H9 (cell line): ENCODE results near the gene SPTBN4. TPM values are rescaled to one million over a fixed set of nuclear protein-coding genes. Genes with fewer than 3 reads are reported as not detected.
"Not testable (repeated sequence)": the region's sequence is repeated elsewhere in the genome, so short reads cannot be mapped to it uniquely, and the experiment has no call there.

Experiments used
- DNase-seq: peaks from one replicate; pipeline ENCODE4 v3.0.0-alpha.2; 2017
- H2AFZ ChIP-seq: one replicate; pipeline ENCODE4 v1.6.1; 2013; ENCODE audit warnings: mild to moderate bottlenecking, low read length, control low read depth, moderate library complexity
- H2AK5ac ChIP-seq: 2 replicates; pipeline ENCODE4 v1.6.1; 2013; ENCODE audit warnings: low read length, control low read depth, mixed read lengths; ENCODE audit not compliant: insufficient read length
- H2BK120ac ChIP-seq: one replicate; pipeline ENCODE4 v1.6.1; 2013; ENCODE audit warnings: low read depth, mild to moderate bottlenecking, low read length, control low read depth, inconsistent platforms; ENCODE audit not compliant: poor library complexity, severe bottlenecking
- H2BK12ac ChIP-seq: 2 replicates; pipeline ENCODE4 v1.6.1; 2013; ENCODE audit warnings: low read length, control low read depth, mixed read lengths, low read depth; ENCODE audit not compliant: insufficient read length
- H2BK15ac ChIP-seq: 2 replicates; pipeline ENCODE4 v1.6.1; 2013; ENCODE audit warnings: low read depth, low read length, control low read depth
- H2BK20ac ChIP-seq: one replicate; pipeline ENCODE4 v1.6.1; 2013; ENCODE audit warnings: low read depth, mild to moderate bottlenecking, low read length, control low read depth, inconsistent platforms; ENCODE audit not compliant: poor library complexity, severe bottlenecking
- H2BK5ac ChIP-seq: 2 replicates; pipeline ENCODE4 v1.6.1; 2013; ENCODE audit warnings: low read length, control low read depth, mixed read lengths; ENCODE audit not compliant: insufficient read length
- H3K14ac ChIP-seq: 2 replicates; pipeline ENCODE4 v1.6.1; 2013; ENCODE audit warnings: low read length, control low read depth; ENCODE audit not compliant: insufficient read depth
- H3K18ac ChIP-seq: 2 replicates; pipeline ENCODE4 v1.6.1; 2013; ENCODE audit warnings: low read depth, mild to moderate bottlenecking, mixed read lengths, low read length, control low read depth; ENCODE audit not compliant: insufficient read length
- H3K23ac ChIP-seq: 2 replicates; pipeline ENCODE4 v1.6.1; 2013; ENCODE audit warnings: low read length, control low read depth, mixed read lengths, low read depth; ENCODE audit not compliant: insufficient read length
- H3K23me2 ChIP-seq: 2 replicates; pipeline ENCODE4 v1.6.1; 2013; ENCODE audit warnings: low read depth, mild to moderate bottlenecking, mixed read lengths, low read length, control low read depth; ENCODE audit not compliant: insufficient read length, poor library complexity, severe bottlenecking
- H3K27ac ChIP-seq: 2 replicates; pipeline ENCODE4 v1.5.1; 2013; ENCODE audit warnings: low read length, control low read depth, mixed read lengths, low read depth; ENCODE audit not compliant: insufficient read length
- H3K27me3 ChIP-seq: 2 replicates; pipeline ENCODE4 v1.6.1; 2013; ENCODE audit warnings: low read length, control low read depth, inconsistent platforms; ENCODE audit not compliant: insufficient read depth
- H3K4ac ChIP-seq: 2 replicates; pipeline ENCODE4 v1.6.1; 2013; ENCODE audit warnings: low read depth, mild to moderate bottlenecking, control low read depth, inconsistent platforms, low read length, moderate library complexity
- H3K4me1 ChIP-seq: 2 replicates; pipeline ENCODE4 v1.6.1; 2013; ENCODE audit warnings: low read length, control low read depth, inconsistent platforms; ENCODE audit not compliant: insufficient read depth
- H3K4me2 ChIP-seq: 2 replicates; pipeline ENCODE4 v1.6.1; 2013; ENCODE audit warnings: low read length, control low read depth, mixed read lengths; ENCODE audit not compliant: insufficient read length, insufficient read depth
- H3K56ac ChIP-seq: 2 replicates; pipeline ENCODE4 v1.6.1; 2013; ENCODE audit warnings: low read depth, mild to moderate bottlenecking, mixed read lengths, low read length, control low read depth; ENCODE audit not compliant: insufficient read length
- H3K79me1 ChIP-seq: 2 replicates; pipeline ENCODE4 v1.6.1; 2013; ENCODE audit warnings: low read depth, mild to moderate bottlenecking, moderate library complexity, low read length, control low read depth, inconsistent platforms; ENCODE audit not compliant: insufficient read depth, poor library complexity, severe bottlenecking
- H3K79me2 ChIP-seq: 2 replicates; pipeline ENCODE4 v1.6.1; 2013; ENCODE audit warnings: low read length, control low read depth, inconsistent platforms; ENCODE audit not compliant: insufficient read depth
- H3K9ac ChIP-seq: 2 replicates; pipeline ENCODE4 v1.6.1; 2013; ENCODE audit warnings: low read length, control low read depth, mixed read lengths; ENCODE audit not compliant: insufficient read length; ENCODE audit errors: extremely low read depth
- H3K9me3 ChIP-seq: one replicate; pipeline ENCODE4 v1.6.1; 2013; ENCODE audit warnings: low read depth, low read length, inconsistent platforms; ENCODE audit not compliant: control insufficient read depth
- H3T11ph ChIP-seq: one replicate; pipeline ENCODE4 v1.6.1; 2013; ENCODE audit warnings: mild to moderate bottlenecking, low read length, control low read depth, inconsistent platforms
- H4K20me1 ChIP-seq: one replicate; pipeline ENCODE4 v1.6.1; 2013; ENCODE audit not compliant: control insufficient read depth, insufficient read length, insufficient read depth
- H4K5ac ChIP-seq: 2 replicates; pipeline ENCODE4 v1.6.1; 2013; ENCODE audit warnings: low read depth, mild to moderate bottlenecking, mixed read lengths, low read length, control low read depth; ENCODE audit not compliant: insufficient read length
- H4K8ac ChIP-seq: replicated peaks from 2 replicates; pipeline ENCODE4 v1.6.1; 2013; ENCODE audit warnings: low read length, control low read depth, mixed read lengths, low read depth; ENCODE audit not compliant: insufficient read length
- H4K91ac ChIP-seq: 2 replicates; pipeline ENCODE4 v1.6.1; 2013; ENCODE audit warnings: low read depth, mild to moderate bottlenecking, moderate library complexity, mixed read lengths, low read length, control low read depth; ENCODE audit not compliant: insufficient read length
- H3K27ac Mint-ChIP-seq, 3 experiments: 2 replicates in 2 of 3; 3 replicates in 1 of 3; pipeline ENCODE4 v1.8.0; 2020 to 2021; ENCODE audit warnings: mixed read lengths in 3 of 3, mild to moderate bottlenecking in 1 of 3, moderate library complexity in 1 of 3
- H3K27me3 Mint-ChIP-seq: 2 replicates; pipeline ENCODE4 v1.8.0; 2021; ENCODE audit warnings: low read depth, mild to moderate bottlenecking, moderate library complexity, mixed read lengths
- H3K36me3 Mint-ChIP-seq, 3 experiments: 2 replicates in 2 of 3; 3 replicates in 1 of 3; pipeline ENCODE4 v1.8.0; 2020 to 2021; ENCODE audit warnings: low read depth in 3 of 3, mixed read lengths in 3 of 3; ENCODE audit not compliant: insufficient read depth in 1 of 3
- H3K4me1 Mint-ChIP-seq, 2 experiments: 2 replicates each; pipeline ENCODE4 v1.8.0; 2020; ENCODE audit warnings: mixed read lengths in 2 of 2
- H3K4me3 Mint-ChIP-seq, 2 experiments: 2 replicates in 1 of 2; 3 replicates in 1 of 2; pipeline ENCODE4 v1.8.0; 2020 to 2021; ENCODE audit warnings: mild to moderate bottlenecking in 2 of 2, mixed read lengths in 2 of 2, moderate library complexity in 1 of 2
- H3K9me3 Mint-ChIP-seq, 2 experiments: 2 replicates in 1 of 2; 3 replicates in 1 of 2; pipeline ENCODE4 v1.8.0; 2020; ENCODE audit warnings: mild to moderate bottlenecking in 2 of 2, mixed read lengths in 2 of 2, moderate library complexity in 1 of 2
- CTCF ChIP-seq: fragments of 200-600 bp; sonication (generic); conservative IDR thresholded peaks from 3 replicates; pipeline ENCODE4 v1.8.0; 2021; ENCODE audit warnings: antibody characterized with exemption, mild to moderate bottlenecking
- WGBS: extraction: QIAGEN DNeasy Blood & Tissue Kit; methylation state at CpG from one replicate; pipeline ENCODE4 v1.1.7; 2013; ENCODE audit warnings: missing lambda C conversion rate, low lambda C conversion rate, mixed read lengths; ENCODE audit not compliant: insufficient read length; ENCODE audit errors: extremely low coverage; 5-methylcytosine and 5-hydroxymethylcytosine counted together
- total RNA-seq: library from RNA; stranded (reverse); gene quantifications from 2 replicates; pipeline ENCODE4 v1.2.1, GENCODE V29; 2021

Gene SPTBN4
- total RNA-seq, 1 experiment from 2014 or later = 2.9 TPM

GRCh38 chr19:40431698-40432097 is 35.1 kb upstream of the SPTBN4 start:
- Histone ChIP-seq H3K27me3 (no peaks in the 10 kb centered on the region), H3K18ac (no peak overlapping the region), H3K27ac (no peak overlapping the region), H3K56ac (no peak overlapping the region), H3K9me3 (no peaks in the 10 kb centered on the region), H2BK15ac (no peak overlapping the region), H3K4ac (no peak overlapping the region), H2BK120ac (no peak overlapping the region), H2AFZ (no peak overlapping the region), H3K14ac (no peak overlapping the region), H3K4me2 (no peak overlapping the region), H2BK20ac (no peak overlapping the region), H3K9ac (no peak overlapping the region), H2BK12ac (no peak overlapping the region), H4K91ac (no peak overlapping the region), H3K4me1 (no peaks in the 10 kb centered on the region), H3T11ph (no peak overlapping the region), H3K79me2 (no peaks in the 10 kb centered on the region), H2AK5ac (no peak overlapping the region), H4K8ac (no peak overlapping the region), H3K79me1 (no peaks in the 10 kb centered on the region), H3K23me2 (peaks cover 5% of the 10 kb centered on the region), H4K20me1 (no peaks in the 10 kb centered on the region), H4K5ac (no peak overlapping the region), H3K23ac (no peak overlapping the region), H2BK5ac (no peak overlapping the region)
- Mint-ChIP-seq H3K9me3 (peaks cover 2 to 4% of the 10 kb centered on the region in 2 experiments; a peak in 3 of 5 replicates), H3K27me3 (no peaks in the 10 kb centered on the region), H3K36me3 (peaks cover 0 to 1% (median 0%) of the 10 kb centered on the region in 3 experiments; a peak in 2 of 7 replicates), H3K4me1 (peaks cover 9 to 21% of the 10 kb centered on the region in 2 experiments), H3K27ac (no peak overlapping the region; a peak in 1 of 7 replicates), H3K4me3 (no peak overlapping the region; a peak in 1 of 5 replicates)
- TF ChIP-seq CTCF = no peak
- DNase-seq = no peak
- WGBS = no CpG with 5 or more reads among the region's 3 CpGs

- not testable (repeated sequence) for H3K9me3 ChIP-seq, H3T11ph ChIP-seq, H3K18ac ChIP-seq, H3K23ac ChIP-seq, H3K79me2 ChIP-seq, H2BK5ac ChIP-seq, H3K27me3 ChIP-seq, H2AFZ ChIP-seq, H3K9ac ChIP-seq, H3K23me2 ChIP-seq, H2BK20ac ChIP-seq, H3K4ac ChIP-seq, H3K27me3 Mint-ChIP-seq, H3K14ac ChIP-seq, H3K9me3 Mint-ChIP-seq, H4K8ac ChIP-seq, H2BK120ac ChIP-seq, H4K20me1 ChIP-seq, H2AK5ac ChIP-seq, H3K27ac ChIP-seq, DNase-seq, H2BK15ac ChIP-seq, H3K56ac ChIP-seq, H3K36me3 Mint-ChIP-seq, H4K91ac ChIP-seq, H3K4me1 ChIP-seq, H3K79me1 ChIP-seq, H2BK12ac ChIP-seq, H4K5ac ChIP-seq
- no CpG with 5 or more reads among the region's 7 CpGs for WGBS
- peaks cover 9 to 21% of the 10 kb centered on the region in 2 experiments for H3K4me1 Mint-ChIP-seq
- H3K4me2 ChIP-seq = peak overlapping the region; percentile 92
- H3K4me3 Mint-ChIP-seq = peak overlapping the region; percentile 68 to 77
- peak overlapping the region; percentile 95 to 99 (median 99); a peak in 6 of 7 replicates for H3K27ac Mint-ChIP-seq
Observed at GRCh38 chr19:40432760-40433159, 34.0 kb upstream of the SPTBN4 start.
